LoVo (cell line): ENCODE measurements around the gene INPP1.

Experiments used
- DNase-seq: peaks from one replicate; pipeline ENCODE4 v3.0.0-alpha.2; 2016; ENCODE audit warnings: low spot score

INPP1 gene

DNA sequence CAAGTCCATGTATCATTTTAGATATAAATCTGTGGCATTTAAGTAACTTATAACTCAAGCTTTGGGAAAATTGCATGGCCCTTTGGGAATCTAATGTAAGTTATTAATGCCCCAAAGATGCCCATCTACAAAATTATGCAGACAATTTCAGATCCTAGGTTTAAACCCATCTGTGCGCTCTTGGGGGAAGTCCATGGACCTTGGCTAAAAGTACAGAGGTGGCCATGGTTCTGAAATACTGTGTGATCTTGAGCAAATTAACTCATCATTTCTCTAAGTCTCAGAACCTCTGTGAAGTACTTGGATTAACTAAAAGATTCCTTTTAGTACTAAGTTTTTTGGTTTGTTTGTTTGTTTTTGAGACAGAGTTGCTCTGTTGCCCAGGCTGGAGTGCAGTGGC, 19.5 kb downstream of the INPP1 start:
- no peak for DNase-seq

DNA sequence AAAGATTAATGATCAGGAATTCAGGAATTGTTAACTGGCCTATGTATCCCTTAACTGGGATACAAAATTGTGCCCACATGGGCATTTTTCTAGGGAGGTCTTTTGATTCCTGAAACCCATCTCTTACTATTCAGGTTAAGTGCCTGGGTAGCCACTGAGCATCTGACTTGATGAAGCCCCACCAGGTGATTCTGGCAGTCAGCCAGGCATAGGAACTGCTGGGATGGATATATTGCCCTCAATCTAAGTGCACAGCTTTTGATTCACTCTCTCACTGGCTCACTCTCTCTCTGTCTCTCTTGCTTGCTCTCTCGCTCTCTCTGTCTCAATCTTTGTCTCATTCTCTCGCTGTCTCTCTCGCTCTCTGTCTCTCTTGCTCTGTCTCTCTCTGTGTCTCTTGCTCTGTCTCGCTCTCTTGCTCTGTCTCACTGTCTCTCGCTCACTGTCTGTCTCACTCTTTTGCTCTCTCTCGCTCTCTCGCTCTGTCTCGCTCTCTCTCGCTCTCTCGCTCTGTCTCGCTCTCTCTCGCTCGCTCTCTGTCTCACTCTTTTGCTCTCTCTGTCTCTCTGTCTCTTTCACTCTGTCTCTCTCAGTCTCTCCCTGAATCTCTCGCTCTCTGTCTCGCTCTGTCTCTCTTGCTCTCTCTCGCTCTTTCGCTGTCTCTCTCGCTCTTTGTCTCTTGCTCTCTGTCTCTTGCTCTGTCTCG, 22.3 kb downstream of the INPP1 start:
- no peak for DNase-seq

DNA sequence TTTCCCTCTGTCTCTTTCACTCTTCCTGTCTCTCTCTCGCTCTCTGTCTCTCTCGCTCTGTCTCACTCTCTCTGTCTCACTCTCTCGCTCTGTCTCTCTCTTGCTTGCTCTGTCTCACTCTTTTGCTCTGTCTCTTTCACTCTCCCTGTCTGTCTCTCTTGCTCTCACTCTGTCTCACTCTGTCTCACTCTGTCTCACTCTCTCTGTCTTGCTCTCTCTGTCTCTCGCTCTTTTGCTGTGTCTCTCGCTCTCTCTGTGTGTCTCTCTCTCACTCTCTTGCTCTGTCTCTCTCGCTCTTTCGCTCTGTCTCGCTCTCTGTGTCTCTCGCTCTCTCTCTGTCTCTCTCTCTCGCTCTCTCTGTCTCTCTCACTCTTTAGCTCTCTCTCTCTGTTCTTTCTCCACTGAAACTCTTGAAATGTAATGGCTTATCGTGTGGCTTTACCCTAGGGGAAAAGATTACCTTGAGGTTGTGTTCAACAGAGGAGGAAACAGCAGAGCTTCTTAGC, 22.9 kb downstream of the INPP1 start:
- no peak for DNase-seq

DNA sequence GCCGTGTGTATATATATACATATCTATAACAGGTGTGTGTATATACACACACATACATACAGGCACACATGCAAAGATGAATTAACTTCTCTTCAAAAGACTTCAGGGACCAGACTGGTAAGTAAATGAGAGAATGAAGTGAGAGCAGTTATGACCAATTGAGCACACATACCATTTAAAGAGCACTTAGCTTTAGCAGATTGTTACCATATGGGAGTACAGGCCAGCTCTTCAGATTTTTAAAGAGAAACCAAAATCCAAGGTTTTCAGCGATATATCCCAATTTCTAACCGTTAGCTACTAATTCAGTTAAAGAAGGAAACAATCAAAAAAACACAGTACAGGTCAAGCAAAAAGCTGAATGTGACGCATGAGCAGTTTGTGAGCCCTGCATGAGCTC, 23.7 kb downstream of the INPP1 start:
- DNase-seq: no peak

DNA sequence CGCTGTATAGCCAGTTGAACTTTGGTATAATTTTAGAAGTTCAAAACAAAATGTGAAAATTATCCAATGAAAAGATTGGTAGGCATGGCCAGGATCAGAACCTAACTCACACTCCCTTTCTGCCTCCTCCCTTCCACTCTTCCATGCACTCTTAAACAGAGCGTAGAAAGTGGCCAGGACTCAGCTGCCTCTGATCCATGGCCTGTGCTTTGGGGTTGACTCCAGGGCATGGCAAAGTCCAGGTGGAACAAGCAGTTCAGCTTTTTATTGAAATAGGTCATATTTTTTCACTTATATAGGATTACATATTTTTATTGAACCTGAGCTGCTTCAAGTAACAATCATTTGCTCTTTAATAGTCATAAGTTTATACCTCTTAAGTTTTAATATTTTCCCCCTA, 26.2 kb downstream of the INPP1 start:
- DNase-seq: no peak

DNA sequence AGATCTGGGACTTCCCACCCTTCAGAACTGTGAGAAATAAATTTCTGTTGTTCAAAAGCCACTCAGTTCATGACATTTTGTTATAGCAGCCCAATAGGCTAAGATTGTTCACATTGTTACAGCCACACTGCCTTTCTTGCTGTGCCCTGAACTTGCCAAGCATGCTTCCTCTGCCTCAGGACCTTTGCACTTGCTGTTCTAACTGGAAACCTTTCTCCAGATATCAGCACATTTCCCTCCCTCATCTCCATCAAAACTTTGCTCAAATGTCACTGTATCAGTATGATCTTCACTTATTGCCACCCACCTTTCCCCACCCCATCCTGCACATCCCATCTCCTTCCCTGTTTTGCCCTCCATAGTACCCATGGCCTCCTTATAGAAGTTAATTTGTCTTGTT, 32.7 kb downstream of the INPP1 start:
- no peak for DNase-seq

DNA sequence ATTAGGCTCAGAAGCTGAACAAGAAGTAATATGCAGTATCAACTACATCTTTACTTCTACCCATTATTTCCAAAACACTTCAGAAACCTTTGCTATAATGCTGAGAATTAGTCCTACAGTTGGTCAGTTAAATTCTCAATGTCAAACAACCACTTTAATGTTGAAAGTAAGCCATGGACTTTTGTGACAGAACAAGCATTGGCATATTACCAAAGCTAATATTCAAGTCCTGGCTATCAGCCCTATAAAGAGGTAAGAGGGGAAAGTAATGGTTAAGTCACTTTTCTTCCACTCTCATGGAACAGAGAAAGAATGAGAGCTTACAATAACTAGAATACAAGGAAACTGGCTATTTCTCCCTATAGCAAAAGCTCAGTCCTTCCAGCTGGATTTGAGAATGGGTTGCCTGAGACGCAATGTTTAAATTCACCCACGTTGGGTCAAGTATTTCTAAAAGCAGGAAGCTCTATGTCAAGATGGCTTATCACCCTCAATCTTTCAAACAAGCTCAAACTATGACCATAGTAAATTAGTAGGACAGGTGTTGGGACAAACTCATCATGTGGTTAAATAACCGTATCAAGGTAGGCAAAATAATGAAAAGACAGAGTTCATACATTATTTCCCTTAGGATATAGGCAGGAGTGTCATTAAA, 33.3 kb downstream of the INPP1 start:
- no peak for DNase-seq

DNA sequence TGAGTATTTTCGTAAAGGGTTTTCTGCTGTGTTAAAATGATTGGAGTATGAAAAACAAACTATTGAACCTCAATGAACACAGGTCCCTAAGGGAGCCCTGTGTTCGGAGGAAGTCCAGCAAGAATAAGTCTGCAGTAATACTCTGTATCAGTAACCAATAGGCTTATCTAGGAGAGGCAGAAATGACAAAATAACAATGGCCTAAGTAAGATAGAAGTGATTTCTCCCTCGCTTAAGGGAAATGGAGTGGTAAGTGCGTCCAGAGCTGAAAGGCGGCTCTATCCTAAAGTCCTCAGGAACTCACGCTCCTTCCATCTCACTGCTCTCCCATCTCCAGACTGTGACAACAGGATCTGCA, 35.5 kb downstream of the INPP1 start:
- DNase-seq: no peak

DNA sequence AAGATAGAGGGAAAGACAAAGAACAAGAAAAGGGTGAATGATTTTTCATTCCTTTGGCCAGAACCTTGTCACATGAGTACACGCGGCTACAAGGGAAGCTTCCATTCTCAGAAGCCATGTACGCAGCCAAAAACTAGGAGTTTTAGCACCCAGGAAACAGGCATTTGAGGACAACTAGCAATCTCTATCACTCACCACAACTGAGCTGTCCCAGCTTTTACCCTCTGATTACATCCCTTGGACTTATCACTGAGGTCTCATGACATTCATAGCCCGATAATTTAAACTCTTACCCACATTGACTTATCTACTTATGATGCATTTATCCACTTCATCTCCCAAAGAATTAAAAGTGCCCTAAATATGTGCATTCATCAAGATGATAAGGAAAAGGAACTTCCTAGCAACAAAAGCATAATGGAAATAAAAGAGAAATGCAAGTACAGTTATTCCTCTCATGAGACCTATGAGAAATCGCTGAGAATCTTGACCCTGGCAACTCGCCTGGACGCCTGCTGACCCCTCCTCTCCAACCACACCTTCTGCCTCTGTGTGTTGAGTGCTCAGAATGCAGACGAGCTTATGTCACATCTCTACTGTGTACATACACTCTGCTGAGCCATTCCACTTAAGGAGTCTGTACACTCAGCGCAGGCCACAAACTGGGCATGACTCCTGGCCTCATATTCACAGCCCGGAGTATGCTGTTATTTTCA, 36.0 kb downstream of the INPP1 start:
- DNase-seq: no peak

DNA sequence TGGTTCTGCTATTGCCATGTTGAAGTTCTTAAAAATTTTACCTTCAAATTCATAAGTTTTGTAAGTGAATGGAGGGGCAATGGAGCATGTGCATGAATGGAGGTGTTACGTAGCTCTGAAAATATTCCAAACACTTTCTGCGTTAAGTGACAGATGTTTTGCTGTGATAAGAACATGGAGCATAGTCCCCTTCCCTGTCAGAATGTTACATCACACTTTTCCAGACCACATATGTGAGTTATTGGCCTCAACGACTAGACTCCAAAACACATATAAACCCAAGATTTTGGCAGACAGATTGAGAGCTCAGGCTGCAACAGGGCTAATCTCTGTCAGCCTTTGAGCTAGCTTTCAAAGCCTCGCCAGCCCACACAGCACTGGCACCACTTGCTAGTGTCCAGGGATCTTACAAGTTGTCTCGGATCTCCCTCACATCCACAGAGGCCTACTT, 37.6 kb downstream of the INPP1 start:
- DNase-seq: no peak

DNA sequence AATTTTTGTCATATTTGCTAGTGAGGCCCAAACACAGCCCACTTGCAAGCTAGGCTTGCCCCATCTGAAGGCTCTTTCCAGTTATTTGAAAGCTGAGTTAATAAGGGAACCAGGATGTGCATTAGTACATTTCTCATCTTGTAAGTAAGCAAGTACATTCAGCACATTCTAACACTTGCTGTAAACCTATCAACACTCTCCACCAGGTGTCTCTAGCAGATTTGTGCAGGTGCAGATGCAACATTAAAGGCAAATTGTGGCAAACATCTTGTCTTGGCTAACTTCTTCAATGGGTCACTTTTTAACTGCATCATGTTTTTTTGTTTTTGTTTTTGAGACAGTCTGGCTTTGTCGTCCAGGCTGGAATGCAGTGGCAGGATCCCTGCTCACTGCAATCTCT, 39.5 kb downstream of the INPP1 start:
- peak; percentile 68 for DNase-seq

DNA sequence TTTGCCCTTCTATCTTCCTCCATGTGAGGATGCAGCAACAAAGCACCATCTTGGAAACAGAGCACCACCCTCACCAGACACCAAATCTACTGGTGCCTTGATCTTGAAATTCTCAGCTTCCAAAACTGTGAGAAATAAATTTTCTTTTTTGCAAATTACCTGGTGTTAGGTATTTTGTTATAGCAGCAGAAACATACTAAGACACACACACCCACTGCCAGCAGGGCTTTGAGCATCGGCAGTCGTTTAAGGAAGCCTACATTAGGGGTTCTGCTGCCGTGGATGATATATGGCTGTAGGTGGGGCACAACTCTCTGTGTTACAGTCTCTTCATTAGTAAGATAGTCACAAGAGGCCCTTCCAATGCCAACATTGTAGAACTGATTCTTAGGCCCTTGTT, 44.0 kb downstream of the INPP1 start:
- DNase-seq: no peak

DNA sequence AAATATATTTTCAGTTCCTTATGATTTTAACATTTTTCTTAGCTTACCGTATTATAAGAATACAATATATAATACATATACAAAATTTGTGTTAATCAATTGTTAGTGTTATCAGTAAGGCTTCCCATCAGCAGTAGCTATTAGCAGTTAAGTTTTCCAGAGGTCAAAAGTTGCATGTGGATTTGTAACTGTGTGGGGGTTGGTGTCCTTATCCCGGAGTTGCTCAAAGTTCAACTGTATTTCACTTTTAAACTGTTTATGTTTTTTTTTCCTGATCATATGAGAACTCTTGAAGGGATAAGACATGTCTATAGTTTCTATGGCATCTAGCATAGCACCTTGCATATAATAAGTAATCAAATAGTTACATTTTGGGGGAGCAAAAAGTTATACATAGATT, 52.9 kb downstream of the INPP1 start:
- DNase-seq: no peak

DNA sequence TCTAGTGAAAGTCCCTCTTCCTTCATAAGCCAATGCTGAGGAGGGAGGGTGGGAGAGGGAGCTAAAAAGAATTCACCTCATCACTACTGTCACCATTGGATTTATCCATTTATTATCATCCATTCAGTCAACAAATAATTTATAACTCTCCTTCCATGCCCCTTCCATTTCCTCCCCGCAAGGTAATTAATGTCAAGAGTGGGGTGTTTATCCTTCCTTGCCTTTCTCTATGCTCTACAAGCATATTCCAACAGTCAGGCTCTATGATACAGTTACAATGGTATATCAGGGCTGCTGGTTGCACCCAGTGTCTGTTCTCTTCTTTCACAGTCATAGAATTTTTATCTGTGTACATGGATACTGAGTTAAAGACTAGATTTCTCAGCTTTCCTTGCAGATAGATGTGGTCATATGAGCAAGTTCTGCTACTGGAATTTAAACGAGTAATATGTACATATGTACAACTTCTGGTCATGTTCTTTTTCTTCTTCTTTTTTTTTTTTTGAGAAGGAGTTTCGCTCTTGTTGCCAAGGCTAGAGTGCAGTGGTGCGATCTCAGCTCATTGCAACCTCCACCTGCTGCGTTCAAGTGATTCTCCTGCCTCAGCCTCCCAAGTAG, 59.7 kb downstream of the INPP1 start:
- no peak for DNase-seq

DNA sequence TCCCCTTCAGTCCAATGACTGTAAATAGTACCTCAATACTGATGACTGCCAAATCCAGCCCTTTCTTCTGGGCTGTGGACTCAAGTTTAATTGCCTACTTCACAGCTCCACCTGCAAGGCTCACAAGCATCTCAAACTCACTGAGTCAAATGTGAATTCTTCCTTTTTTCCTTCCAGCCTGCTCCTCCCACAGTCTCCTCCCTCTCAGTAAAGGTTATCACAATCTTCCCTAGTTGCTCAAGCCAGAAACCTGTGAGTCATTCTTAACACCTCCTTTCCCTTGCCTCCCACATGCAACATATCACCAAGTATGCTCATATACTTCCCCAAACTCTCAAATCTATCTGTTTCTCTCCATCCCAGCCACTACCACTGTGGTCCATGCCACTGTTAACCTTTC, 61.1 kb downstream of the INPP1 start:
- peak; percentile 61 for DNase-seq

DNA sequence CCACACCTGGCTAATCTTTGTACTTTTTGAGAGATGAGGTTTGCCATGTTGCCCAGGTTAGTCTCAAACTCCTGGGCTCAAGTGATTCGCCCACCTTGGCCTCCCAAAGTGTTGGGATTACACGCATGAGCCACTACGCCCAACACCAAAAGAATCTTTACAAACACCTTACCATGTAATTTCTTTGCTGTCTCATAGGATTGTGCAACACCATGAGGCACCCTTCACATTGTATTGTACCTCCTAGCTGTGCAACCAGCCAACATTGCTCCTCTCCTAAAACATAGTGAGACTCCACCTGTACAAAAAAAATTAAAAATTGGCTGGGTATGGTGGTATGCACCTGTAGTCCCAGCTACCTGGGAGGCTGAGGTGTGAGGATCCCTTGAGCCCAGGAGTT, 61.7 kb downstream of the INPP1 start:
- no peak for DNase-seq

DNA sequence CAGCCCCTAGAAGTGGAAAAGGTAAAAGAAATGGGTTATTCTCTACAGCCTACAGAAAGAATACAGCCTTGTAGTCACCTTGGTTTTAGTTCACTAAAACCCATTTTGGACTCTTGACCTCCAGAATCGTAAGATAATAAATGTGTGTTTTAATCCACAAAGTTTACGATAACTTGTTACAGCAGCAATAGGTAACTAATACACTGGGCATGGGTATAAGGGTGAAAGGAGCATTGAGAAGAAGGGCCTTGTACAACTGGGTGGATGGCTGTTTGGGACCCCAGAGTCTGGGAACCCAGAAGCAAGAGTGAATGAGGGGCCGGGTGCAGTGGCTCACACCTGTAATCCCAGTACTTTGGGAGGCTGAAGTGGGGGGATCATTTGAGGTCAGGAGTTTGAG, 62.6 kb downstream of the INPP1 start:
- DNase-seq: no peak

DNA sequence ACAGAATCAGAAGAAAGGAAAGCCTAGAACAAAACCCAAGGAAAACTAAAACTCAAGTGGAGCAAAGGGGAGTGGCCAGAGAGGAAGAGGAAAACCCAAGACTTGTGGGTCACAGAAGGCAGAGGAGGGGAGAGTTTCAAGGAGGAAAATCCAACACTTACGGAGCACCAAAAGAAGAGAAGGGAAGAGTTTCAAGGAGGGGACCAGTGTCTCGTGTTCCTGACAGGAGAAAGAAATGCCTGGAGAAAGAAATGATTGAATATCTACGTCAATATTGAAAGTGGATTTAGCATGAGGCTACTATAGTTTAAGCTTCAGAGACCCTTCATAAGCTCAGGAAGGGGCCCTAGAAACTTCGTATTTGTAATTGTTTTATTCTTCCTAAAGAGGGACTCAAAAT, 63.4 kb downstream of the INPP1 start:
- DNase-seq: no peak

DNA sequence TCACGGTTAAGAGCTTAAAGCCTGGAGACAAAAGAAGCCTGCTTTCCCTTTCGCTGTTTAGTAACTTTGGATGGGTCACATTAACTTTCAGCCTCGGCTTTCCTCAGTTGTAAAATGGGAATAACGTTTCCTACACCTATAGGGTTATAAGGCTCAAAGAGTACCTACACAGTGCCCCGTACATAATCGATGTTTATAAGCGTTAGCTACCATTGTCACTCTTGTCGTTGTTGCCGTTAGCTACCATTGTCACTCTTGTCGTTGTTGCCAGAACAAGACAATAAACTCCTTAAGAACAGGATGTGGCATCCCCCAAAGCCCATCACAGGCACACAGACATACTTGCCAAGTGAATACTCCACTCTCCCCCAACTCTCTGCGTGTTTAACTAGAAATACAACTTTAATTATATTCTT, 63.9 kb downstream of the INPP1 start:
- no peak for DNase-seq

DNA sequence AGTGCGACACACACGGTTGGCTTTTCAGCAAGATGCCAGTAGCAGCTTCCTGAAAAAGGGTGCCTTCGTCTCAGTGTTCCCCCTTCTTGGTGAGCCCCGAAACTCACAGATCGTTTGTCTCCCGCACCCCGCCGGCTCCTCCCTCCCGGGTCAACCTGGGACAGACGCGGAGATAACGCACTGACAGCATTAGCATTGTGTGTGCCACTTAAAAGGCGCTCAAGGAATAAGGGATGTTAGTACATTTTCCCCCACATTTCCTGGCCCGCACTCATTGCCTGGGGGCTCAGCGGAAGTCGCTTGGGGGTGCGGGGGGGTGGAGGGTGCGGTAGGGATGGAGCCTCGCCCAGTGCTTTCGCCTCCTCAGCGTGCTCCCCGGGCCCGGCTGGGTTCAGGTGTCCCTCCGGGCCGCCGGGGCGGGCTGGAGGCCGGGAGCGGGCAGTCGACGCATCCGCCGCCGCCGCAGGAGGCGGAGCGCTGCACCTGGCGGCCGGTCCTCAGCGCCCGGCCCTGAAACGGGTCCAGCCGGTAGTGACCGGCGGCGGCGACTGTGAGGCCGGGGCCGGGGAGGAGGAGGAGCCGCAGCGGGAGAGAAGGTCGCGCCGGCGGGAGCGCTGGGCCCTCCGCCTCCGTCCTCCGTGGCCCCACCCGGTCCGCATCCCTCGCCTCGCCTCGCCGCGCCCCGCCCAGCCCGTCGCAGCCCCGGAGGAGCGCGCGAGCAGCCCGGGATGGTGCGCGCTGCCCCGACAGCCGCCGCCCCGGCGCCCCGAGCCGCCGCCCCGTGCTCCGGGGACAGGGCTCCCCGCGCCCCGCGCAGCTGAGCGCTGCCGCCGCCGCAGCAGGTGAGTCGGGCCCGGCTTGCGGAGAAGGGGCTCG, 64.5 kb downstream of the INPP1 start, which contains the start of gene MFSD6:
MFSD6 (plus strand) TSS at position 694 of the 876 bp plus-strand sequence. CDS start 27,675 bp downstream, outside the sequence.
- peak; percentile 61 for DNase-seq

DNA sequence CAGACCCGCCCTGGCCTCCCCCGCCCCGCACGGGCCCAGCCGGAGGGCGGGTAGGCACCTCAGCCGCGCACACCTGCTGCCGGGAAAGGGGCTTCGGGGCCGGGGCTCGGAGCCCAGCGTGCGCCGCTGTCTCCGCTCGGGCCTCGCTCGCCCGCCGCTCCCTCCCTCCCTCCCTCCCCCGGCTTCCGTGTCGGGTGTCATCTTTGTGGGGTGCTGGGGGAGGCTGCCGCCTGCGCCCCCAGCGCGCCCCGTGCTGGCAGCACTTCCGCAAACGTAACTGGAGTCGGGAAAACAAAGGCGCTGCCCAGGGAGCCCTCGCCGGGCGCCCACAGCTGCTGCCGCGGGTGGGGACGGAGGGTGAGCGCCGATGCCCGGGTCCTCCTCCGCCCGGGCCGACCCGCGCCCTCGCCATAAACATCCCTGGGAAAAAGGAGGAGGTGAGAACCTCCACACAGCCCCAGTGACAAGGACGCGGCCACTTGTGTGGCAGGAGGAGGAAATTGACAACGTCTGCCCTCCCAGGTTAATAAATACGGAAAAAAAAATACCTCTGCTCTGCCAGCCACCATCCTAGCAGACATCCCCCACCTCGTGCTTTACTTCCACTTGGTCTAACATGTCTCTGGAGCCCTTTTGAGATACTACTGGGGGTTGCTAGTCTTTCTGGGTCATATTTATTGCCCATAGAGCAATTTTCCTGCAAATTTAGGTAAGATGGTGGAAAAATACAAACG, 65.3 kb downstream of the INPP1 start:
- DNase-seq: peak; percentile 50
